ENCODE data around the gene DCD. TPM values are rescaled to one million over a fixed set of nuclear protein-coding genes. Genes with fewer than 3 reads are reported as not detected.

Gene DCD
- polyA plus RNA-seq, 1 donor (not counting 4 experiments of a cell fraction or from before 2014, with no cell fraction given): not detected

- Histone ChIP-seq H3K79me2 (ENCODE audit: control insufficient read depth, insufficient read depth, low read length) (no peaks in the 10 kb centered on the region), H3K4me3 (ENCODE audit: control insufficient read depth in 2 of 3, extremely low read depth in 1 of 3, insufficient read depth in 2 of 3, low read depth in 1 of 3, low read length in 3 of 3) (no peak overlapping the region), H3K9me3 (ENCODE audit: control insufficient read depth, low read depth, low read length) (no peaks in the 10 kb centered on the region), H3K27me3 (ENCODE audit: control insufficient read depth, extremely low read depth, insufficient read depth, low read length) (peaks cover 7% of the 10 kb centered on the region), H4K20me1 (ENCODE audit: control insufficient read depth, extremely low read depth, insufficient read depth, low read length) (no peaks in the 10 kb centered on the region), H3K9me1 (ENCODE audit: control insufficient read depth, extremely low read depth, insufficient read depth, low read length) (no peaks in the 10 kb centered on the region), H3K9ac (ENCODE audit: control insufficient read depth, extremely low read depth, insufficient read depth, low read length) (no peak overlapping the region), H3K4me2 (ENCODE audit: control insufficient read depth, extremely low read depth, insufficient read depth, low read depth, low read length) (no peak overlapping the region), H2AFZ (ENCODE audit: control insufficient read depth, low read length) (no peak overlapping the region), H3K4me1 (ENCODE audit: control insufficient read depth, extremely low read depth, insufficient read depth, low read length) (no peaks in the 10 kb centered on the region), H3K27ac (ENCODE audit: control insufficient read depth, insufficient read depth, low read length) (no peak overlapping the region), H3K36me3 (ENCODE audit: control insufficient read depth in 2 of 2, extremely low read depth in 1 of 2, insufficient read depth in 2 of 2, low read length in 2 of 2) (no peaks in the 10 kb centered on the region)
- FAIRE-seq: no peak
- no peak for DNase-seq (ENCODE audit: low read depth, low spot score)
- dilution Hi-C loops (cut with MboI; ENCODE audit: extremely low pct_ligation_motif_present, low sequenced_read_pairs): no loop called here
- TF ChIP-seq EZH2 (IDR thresholded peaks at IDR 0.05; ENCODE audit: low read length) (no peak), CTCF (optimal IDR thresholded peaks at IDR 0.05 in 1 of 3, IDR thresholded peaks at IDR 0.05 in 1 of 3, conservative IDR thresholded peaks at IDR 0.05 in 1 of 3; ENCODE audit: extremely low read depth in 1 of 3, insufficient read depth in 2 of 3, low read length in 3 of 3) (no peak)
These were observed 2.2 kb upstream of the DCD start for GRCh38 chr12:54650409-54650808.

GRCh38 chr12:54649825-54650224 is 1.7 kb upstream of the DCD start:
- no peaks in the 10 kb centered on the region for H3K9me1 ChIP-seq (ENCODE audit: control insufficient read depth, extremely low read depth, insufficient read depth, low read length)
- no peak overlapping the region for H3K9ac ChIP-seq (ENCODE audit: control insufficient read depth, extremely low read depth, insufficient read depth, low read length)
- no peaks in the 10 kb centered on the region for H3K4me1 ChIP-seq (ENCODE audit: control insufficient read depth, extremely low read depth, insufficient read depth, low read length)
- H2AFZ ChIP-seq (ENCODE audit: control insufficient read depth, low read length): no peak overlapping the region
- H3K79me2 ChIP-seq (ENCODE audit: control insufficient read depth, insufficient read depth, low read length): no peaks in the 10 kb centered on the region
- FAIRE-seq (no peak), DNase-seq (ENCODE audit: low read depth, low spot score) (no peak)
- dilution Hi-C loops (cut with MboI; ENCODE audit: extremely low pct_ligation_motif_present, low sequenced_read_pairs): no loop called here
- H3K36me3 ChIP-seq (ENCODE audit: control insufficient read depth in 2 of 2, extremely low read depth in 1 of 2, insufficient read depth in 2 of 2, low read length in 2 of 2): no peaks in the 10 kb centered on the region
- H3K9me3 ChIP-seq (ENCODE audit: control insufficient read depth, low read depth, low read length): no peaks in the 10 kb centered on the region
- no peak overlapping the region for H3K4me3 ChIP-seq (ENCODE audit: control insufficient read depth in 2 of 3, extremely low read depth in 1 of 3, insufficient read depth in 2 of 3, low read depth in 1 of 3, low read length in 3 of 3)
- peaks cover 9% of the 10 kb centered on the region for H3K27me3 ChIP-seq (ENCODE audit: control insufficient read depth, extremely low read depth, insufficient read depth, low read length)
- no peak overlapping the region for H3K4me2 ChIP-seq (ENCODE audit: control insufficient read depth, extremely low read depth, insufficient read depth, low read depth, low read length)
- H3K27ac ChIP-seq (ENCODE audit: control insufficient read depth, insufficient read depth, low read length): no peak overlapping the region
- TF ChIP-seq CTCF (optimal IDR thresholded peaks at IDR 0.05 in 1 of 3, IDR thresholded peaks at IDR 0.05 in 1 of 3, conservative IDR thresholded peaks at IDR 0.05 in 1 of 3; ENCODE audit: extremely low read depth in 1 of 3, insufficient read depth in 2 of 3, low read length in 3 of 3) (no peak), EZH2 (IDR thresholded peaks at IDR 0.05; ENCODE audit: low read length) (no peak)
- H4K20me1 ChIP-seq (ENCODE audit: control insufficient read depth, extremely low read depth, insufficient read depth, low read length): no peaks in the 10 kb centered on the region

Data from keratinocyte (primary cell).